HepG2 (cell line): Measurements from ENCODE around the gene SLC35B2. TPM values are rescaled to one million over a fixed set of nuclear protein-coding genes. Genes with fewer than 3 reads are reported as not detected.
A peak's percentile ranks its signal among the peaks of the same experiment; 100 is the strongest.

Experiments
- DMAP1 ChIP-seq: IDR thresholded peaks from 2 replicates; pipeline ENCODE4 v1.6.1; 2016
- DRAP1 ChIP-seq: IDR thresholded peaks from 2 replicates; pipeline ENCODE4 v1.6.1; 2016; ENCODE audit warnings: missing genetic modification reagents, missing compliant biosample characterization
- E2F2 ChIP-seq: sonication (generic); formaldehyde crosslinking; IDR thresholded peaks from 2 replicates; pipeline ENCODE4 v1.4.0; 2020; ENCODE audit warnings: missing genetic modification reagents, borderline replicate concordance
- HES4 ChIP-seq: sonication (generic); formaldehyde crosslinking; IDR thresholded peaks from 2 replicates; pipeline ENCODE4 v1.9.0; 2021; ENCODE audit warnings: mild to moderate bottlenecking, missing genetic modification reagents, borderline replicate concordance
- JUND ChIP-seq: sonication (generic); formaldehyde crosslinking; IDR thresholded peaks from 2 replicates; pipeline ENCODE4 v1.8.0; 2022; ENCODE audit warnings: mild to moderate bottlenecking, missing genetic modification reagents
- KLF12 ChIP-seq: sonication (generic); formaldehyde crosslinking; IDR thresholded peaks from 2 replicates; pipeline ENCODE4 v1.4.0; 2020; ENCODE audit warnings: missing genetic modification reagents, borderline replicate concordance
- MEIS2 ChIP-seq: sonication (generic); formaldehyde crosslinking; IDR thresholded peaks from 2 replicates; pipeline ENCODE4 v1.9.0; 2021; ENCODE audit warnings: mild to moderate bottlenecking, missing genetic modification reagents
- PAX8 ChIP-seq: sonication (generic); formaldehyde crosslinking; IDR thresholded peaks from 2 replicates; pipeline ENCODE4 v1.8.0; 2022; ENCODE audit warnings: mild to moderate bottlenecking, missing genetic modification reagents, borderline replicate concordance
- SRSF4 ChIP-seq: fragments of 200-400 bp; formaldehyde crosslinking; IDR thresholded peaks from one replicate; pipeline ENCODE4 v1.6.1; 2018; ENCODE audit warnings: mild to moderate bottlenecking, low read depth, low read length, moderate library complexity; ENCODE audit not compliant: poor library complexity, severe bottlenecking
- SUZ12 ChIP-seq: fragments of 150-350 bp; IDR thresholded peaks from 2 replicates; pipeline ENCODE4 v1.6.1; 2014; ENCODE audit warnings: low read depth, low read length
- TAF1 ChIP-seq: sonication (generic); formaldehyde crosslinking; IDR thresholded peaks from 2 replicates; pipeline ENCODE4 v1.4.0; 2020; ENCODE audit warnings: missing genetic modification reagents
- ZMAT3 ChIP-seq: sonication (generic); formaldehyde crosslinking; conservative IDR thresholded peaks from 2 replicates; pipeline ENCODE4 v1.7.0; 2021; ENCODE audit warnings: missing genetic modification reagents
- ZNF10 ChIP-seq: sonication (generic); formaldehyde crosslinking; IDR thresholded peaks from 2 replicates; pipeline ENCODE4 v1.4.0; 2020; ENCODE audit warnings: mild to moderate bottlenecking, low read depth, missing genetic modification reagents, borderline replicate concordance
- ZNF143 ChIP-seq: sonication (generic); formaldehyde crosslinking; IDR thresholded peaks from 2 replicates; pipeline ENCODE4 v1.4.0; 2020; ENCODE audit warnings: missing genetic modification reagents
- ZNF563 ChIP-seq: sonication (generic); formaldehyde crosslinking; IDR thresholded peaks from 2 replicates; pipeline ENCODE4 v1.8.0; 2022; ENCODE audit warnings: mild to moderate bottlenecking, moderate library complexity, missing genetic modification reagents
- ZNF720 ChIP-seq: sonication (generic); formaldehyde crosslinking; IDR thresholded peaks from 2 replicates; pipeline ENCODE4 v1.4.0; 2020; ENCODE audit warnings: missing genetic modification reagents
- ZNF782 ChIP-seq: sonication (generic); formaldehyde crosslinking; IDR thresholded peaks from 2 replicates; pipeline ENCODE4 v1.4.0; 2020; ENCODE audit warnings: missing genetic modification reagents, mild to moderate bottlenecking, borderline replicate concordance
- polyA plus RNA-seq, 8 experiments: library from polyadenylated mRNA; depleted of rRNA in 3 of 8; stranded (reverse) in 7 of 8; unstranded in 1 of 8; fragments of >200 nt; fragmentation: Illumina TruSeq in 4 of 8; extraction: Trizol in 4 of 8; gene quantifications; 2 replicates each; pipeline versions ENCODE4 v1.2.1 to v1.2.3, GENCODE V29; 2011 to 2016; ENCODE audit warnings: low read depth in 4 of 8, missing spikeins in 1 of 8, mixed read lengths in 1 of 8; ENCODE audit not compliant: insufficient read depth in 1 of 8
- total RNA-seq, 5 experiments: library from RNA; depleted of rRNA; stranded (reverse); fragments of >200 nt; fragmentation: Illumina TruSeq; extraction: Trizol; gene quantifications; 2 replicates each; pipeline ENCODE4 v1.2.3, GENCODE V29; 2016; ENCODE audit warnings: low read depth in 1 of 5
- TF ChIP-seq, protein P1 (sequence below), 2 experiments: fragments of 450-650 bp in 1 of 2; sonication (generic) in 1 of 2; formaldehyde crosslinking in 1 of 2; IDR thresholded peaks; 2 replicates each; pipeline versions ENCODE4 v1.6.1 to v1.8.0; 2016 to 2022; ENCODE audit warnings: antibody characterized with exemption in 1 of 2, mild to moderate bottlenecking in 1 of 2, missing genetic modification reagents in 1 of 2

SLC35B2 gene
- total and polyA plus RNA-seq, 2 of the 13 experiments (the other 11 are each of a cell fraction or from before 2014, with no cell fraction given): 61.1 to 148 TPM

GRCh38 chr6:44257025-44257752 lies at the start of gene SLC35B2 (continued):
- TF ChIP-seq HES4 (CRISPR knock-in tag) (no peak; the same call in none of the 2 replicates), SRSF4 (no peak), TAF1 (CRISPR knock-in tag) (peak; percentile 87), DMAP1 (peak; percentile 94), ZNF143 (no peak), PAX8 (peak; percentile 82), JUND (no peak; the same call in 1 of the 2 replicates), ZNF10 (CRISPR knock-in tag) (no peak), ZNF563 (peak; percentile 89; the same call in 1 of the 2 replicates), ZMAT3 (CRISPR knock-in tag) (peak; percentile 94), ZNF720 (no peak), E2F2 (no peak; the same call in 1 of the 2 replicates), SUZ12 (no peak), MEIS2 (CRISPR knock-in tag) (no peak; the same call in 1 of the 2 replicates), DRAP1 (peak; percentile 28), ZNF782 (no peak; the same call in 1 of the 2 replicates), KLF12 (CRISPR knock-in tag) (peak; percentile 24; the same call in 1 of the 2 replicates)
- TF ChIP-seq, protein P1, sequence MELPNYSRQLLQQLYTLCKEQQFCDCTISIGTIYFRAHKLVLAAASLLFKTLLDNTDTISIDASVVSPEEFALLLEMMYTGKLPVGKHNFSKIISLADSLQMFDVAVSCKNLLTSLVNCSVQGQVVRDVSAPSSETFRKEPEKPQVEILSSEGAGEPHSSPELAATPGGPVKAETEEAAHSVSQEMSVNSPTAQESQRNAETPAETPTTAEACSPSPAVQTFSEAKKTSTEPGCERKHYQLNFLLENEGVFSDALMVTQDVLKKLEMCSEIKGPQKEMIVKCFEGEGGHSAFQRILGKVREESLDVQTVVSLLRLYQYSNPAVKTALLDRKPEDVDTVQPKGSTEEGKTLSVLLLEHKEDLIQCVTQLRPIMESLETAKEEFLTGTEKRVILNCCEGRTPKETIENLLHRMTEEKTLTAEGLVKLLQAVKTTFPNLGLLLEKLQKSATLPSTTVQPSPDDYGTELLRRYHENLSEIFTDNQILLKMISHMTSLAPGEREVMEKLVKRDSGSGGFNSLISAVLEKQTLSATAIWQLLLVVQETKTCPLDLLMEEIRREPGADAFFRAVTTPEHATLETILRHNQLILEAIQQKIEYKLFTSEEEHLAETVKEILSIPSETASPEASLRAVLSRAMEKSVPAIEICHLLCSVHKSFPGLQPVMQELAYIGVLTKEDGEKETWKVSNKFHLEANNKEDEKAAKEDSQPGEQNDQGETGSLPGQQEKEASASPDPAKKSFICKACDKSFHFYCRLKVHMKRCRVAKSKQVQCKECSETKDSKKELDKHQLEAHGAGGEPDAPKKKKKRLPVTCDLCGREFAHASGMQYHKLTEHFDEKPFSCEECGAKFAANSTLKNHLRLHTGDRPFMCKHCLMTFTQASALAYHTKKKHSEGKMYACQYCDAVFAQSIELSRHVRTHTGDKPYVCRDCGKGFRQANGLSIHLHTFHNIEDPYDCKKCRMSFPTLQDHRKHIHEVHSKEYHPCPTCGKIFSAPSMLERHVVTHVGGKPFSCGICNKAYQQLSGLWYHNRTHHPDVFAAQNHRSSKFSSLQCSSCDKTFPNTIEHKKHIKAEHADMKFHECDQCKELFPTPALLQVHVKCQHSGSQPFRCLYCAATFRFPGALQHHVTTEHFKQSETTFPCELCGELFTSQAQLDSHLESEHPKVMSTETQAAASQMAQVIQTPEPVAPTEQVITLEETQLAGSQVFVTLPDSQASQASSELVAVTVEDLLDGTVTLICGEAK (IDR thresholded peaks at IDR 0.05): no peak
- TF ChIP-seq, protein P1 (CRISPR knock-in tag; IDR thresholded peaks at IDR 0.05): peak; percentile 40; the same call in 1 of the 2 replicates
